Keratinocyte (primary cell): ENCODE results near the gene CNTRL. TPM values are rescaled to one million over a fixed set of nuclear protein-coding genes. Genes with fewer than 3 reads are reported as not detected.

Experiments used
- DNase-seq: peaks from one replicate; pipeline ENCODE4 v3.0.0-alpha.2; 2011; ENCODE audit warnings: low read depth, missing footprints, low spot score
- FAIRE-seq: peaks from 2 replicates; lab custom pipeline; 2011; peaks lifted over from hg19 to GRCh38; lab: Jason Lieb, UNC
- H2AFZ ChIP-seq: 2 replicates; pipeline ENCODE4 v1.6.0; 2012; ENCODE audit warnings: low read length, control low read depth, inconsistent platforms; ENCODE audit not compliant: control insufficient read depth
- H3K27ac ChIP-seq: 2 replicates; pipeline ENCODE4 v1.5.1; 2011; ENCODE audit warnings: low read length; ENCODE audit not compliant: control insufficient read depth, insufficient read depth
- H3K27me3 ChIP-seq: 3 replicates; pipeline ENCODE4 v1.6.0; 2011; ENCODE audit warnings: low read length; ENCODE audit not compliant: control insufficient read depth, insufficient read depth; ENCODE audit errors: extremely low read depth
- H3K36me3 ChIP-seq, 2 experiments: 2 replicates in 1 of 2; 3 replicates in 1 of 2; pipeline ENCODE4 v1.5.1; 2011; ENCODE audit warnings: low read length in 2 of 2, mild to moderate bottlenecking in 1 of 2; ENCODE audit not compliant: control insufficient read depth in 2 of 2, insufficient read depth in 2 of 2; ENCODE audit errors: extremely low read depth in 1 of 2
- H3K4me1 ChIP-seq: 3 replicates; pipeline ENCODE4 v1.5.1; 2011; ENCODE audit warnings: low read length; ENCODE audit not compliant: control insufficient read depth, insufficient read depth; ENCODE audit errors: extremely low read depth
- H3K4me2 ChIP-seq: 3 replicates; pipeline ENCODE4 v1.6.0; 2011; ENCODE audit warnings: low read depth, low read length; ENCODE audit not compliant: control insufficient read depth, insufficient read depth; ENCODE audit errors: extremely low read depth
- H3K4me3 ChIP-seq, 3 experiments: fragments of 200-600 bp in 1 of 3; sonication (generic) in 1 of 3; 2 replicates in 2 of 3; 3 replicates in 1 of 3; pipeline ENCODE4 v1.5.1; 2011 to 2016; ENCODE audit warnings: low read length in 3 of 3, mild to moderate bottlenecking in 3 of 3, control low read depth in 2 of 3, inconsistent platforms in 1 of 3, low read depth in 1 of 3, mixed read lengths in 1 of 3, mixed run types in 1 of 3, moderate library complexity in 1 of 3; ENCODE audit not compliant: control insufficient read depth in 2 of 3, insufficient read depth in 2 of 3; ENCODE audit errors: extremely low read depth in 1 of 3
- H3K79me2 ChIP-seq: 2 replicates; pipeline ENCODE4 v1.6.0; 2012; ENCODE audit warnings: low read length; ENCODE audit not compliant: control insufficient read depth, insufficient read depth
- H3K9ac ChIP-seq: 3 replicates; pipeline ENCODE4 v1.6.0; 2011; ENCODE audit warnings: low read length; ENCODE audit not compliant: control insufficient read depth, insufficient read depth; ENCODE audit errors: extremely low read depth
- H3K9me1 ChIP-seq: 3 replicates; pipeline ENCODE4 v1.6.0; 2011; ENCODE audit warnings: low read length; ENCODE audit not compliant: control insufficient read depth, insufficient read depth; ENCODE audit errors: extremely low read depth
- H3K9me3 ChIP-seq: 2 replicates; pipeline ENCODE4 v1.5.1; 2012; ENCODE audit warnings: low read depth, low read length; ENCODE audit not compliant: control insufficient read depth
- H4K20me1 ChIP-seq: 3 replicates; pipeline ENCODE4 v1.6.0; 2011; ENCODE audit warnings: low read length; ENCODE audit not compliant: control insufficient read depth, insufficient read depth; ENCODE audit errors: extremely low read depth
- EZH2 ChIP-seq: IDR thresholded peaks from one replicate; pipeline ENCODE4 v1.6.1; 2012; ENCODE audit warnings: inconsistent platforms, mild to moderate bottlenecking, low read length, moderate library complexity
- dilution Hi-C: fragments of 300-500 bp; cut with MboI; formaldehyde crosslinking; loops from one replicate; pipeline ENCODE4 v1.7.0; 2020; ENCODE audit warnings: low sequenced_read_pairs; ENCODE audit not compliant: extremely low pct_ligation_motif_present
- polyA plus RNA-seq, 5 experiments: library from polyadenylated mRNA; depleted of rRNA in 3 of 5; stranded (reverse) in 3 of 5; stranded (forward) in 1 of 5; unstranded in 1 of 5; fragments of >200 nt; gene quantifications; 1 replicate in 1 of 5; 2 replicates in 3 of 5; 3 replicates in 1 of 5; pipeline versions ENCODE4 v1.2.1 to v1.2.3, GENCODE V29; 2011 to 2012; ENCODE audit warnings: missing spikeins in 2 of 5, low read depth in 1 of 5, low replicate concordance in 1 of 5
- TF ChIP-seq, protein P1 (sequence below), 3 experiments: IDR thresholded peaks in 1 of 3; conservative IDR thresholded peaks in 1 of 3; optimal IDR thresholded peaks in 1 of 3; 2 replicates in 2 of 3; 3 replicates in 1 of 3; pipeline versions ENCODE3 to v1.5.1; 2011; ENCODE audit warnings: low read length in 3 of 3, mild to moderate bottlenecking in 3 of 3, moderate library complexity in 2 of 3, control low read depth in 1 of 3, inconsistent platforms in 1 of 3; ENCODE audit not compliant: insufficient read depth in 2 of 3; ENCODE audit errors: extremely low read depth in 1 of 3

The CNTRL gene
- polyA plus RNA-seq, 1 donor (not counting 4 experiments of a cell fraction or from before 2014, with no cell fraction given): 5.3 TPM

DNA sequence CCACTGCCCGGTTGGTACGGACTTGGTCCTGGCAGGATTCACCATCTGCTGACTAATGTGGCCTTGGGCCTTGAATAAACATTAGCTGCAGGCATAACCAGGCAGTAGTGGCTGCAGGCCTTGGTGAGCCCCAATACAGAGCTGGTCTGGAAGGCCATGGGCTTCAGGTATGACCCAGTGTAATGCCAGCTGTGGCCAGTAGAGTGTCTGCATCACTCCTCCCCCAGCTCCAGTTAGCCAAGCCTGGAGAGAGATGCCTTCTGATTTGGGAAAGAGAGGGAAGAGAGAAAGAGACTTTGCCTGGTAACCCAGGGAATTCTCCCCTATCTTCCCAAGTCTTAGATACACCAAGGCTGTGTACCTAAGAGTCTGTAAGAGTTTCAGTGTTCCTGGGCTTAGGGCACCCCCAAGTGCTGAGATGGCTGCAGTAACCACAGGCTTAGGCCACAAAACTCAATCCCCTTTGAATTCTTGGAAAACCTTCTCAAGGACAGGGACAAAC is 19.1 kb upstream of the CNTRL start:
- no peaks in the 10 kb centered on the region for H4K20me1 ChIP-seq
- H3K36me3 ChIP-seq: no peaks in the 10 kb centered on the region
- H3K9ac ChIP-seq: no peak overlapping the region
- H3K9me1 ChIP-seq: no peaks in the 10 kb centered on the region
- no peaks in the 10 kb centered on the region for H3K27me3 ChIP-seq
- H3K4me1 ChIP-seq: no peaks in the 10 kb centered on the region
- dilution Hi-C loops: no loop called here
- no peak overlapping the region for H3K4me3 ChIP-seq
- no peak overlapping the region for H3K4me2 ChIP-seq
- no peak for FAIRE-seq
- no peak for DNase-seq
- no peak for TF ChIP-seq EZH2
- TF ChIP-seq, protein P1, sequence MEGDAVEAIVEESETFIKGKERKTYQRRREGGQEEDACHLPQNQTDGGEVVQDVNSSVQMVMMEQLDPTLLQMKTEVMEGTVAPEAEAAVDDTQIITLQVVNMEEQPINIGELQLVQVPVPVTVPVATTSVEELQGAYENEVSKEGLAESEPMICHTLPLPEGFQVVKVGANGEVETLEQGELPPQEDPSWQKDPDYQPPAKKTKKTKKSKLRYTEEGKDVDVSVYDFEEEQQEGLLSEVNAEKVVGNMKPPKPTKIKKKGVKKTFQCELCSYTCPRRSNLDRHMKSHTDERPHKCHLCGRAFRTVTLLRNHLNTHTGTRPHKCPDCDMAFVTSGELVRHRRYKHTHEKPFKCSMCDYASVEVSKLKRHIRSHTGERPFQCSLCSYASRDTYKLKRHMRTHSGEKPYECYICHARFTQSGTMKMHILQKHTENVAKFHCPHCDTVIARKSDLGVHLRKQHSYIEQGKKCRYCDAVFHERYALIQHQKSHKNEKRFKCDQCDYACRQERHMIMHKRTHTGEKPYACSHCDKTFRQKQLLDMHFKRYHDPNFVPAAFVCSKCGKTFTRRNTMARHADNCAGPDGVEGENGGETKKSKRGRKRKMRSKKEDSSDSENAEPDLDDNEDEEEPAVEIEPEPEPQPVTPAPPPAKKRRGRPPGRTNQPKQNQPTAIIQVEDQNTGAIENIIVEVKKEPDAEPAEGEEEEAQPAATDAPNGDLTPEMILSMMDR (optimal IDR thresholded peaks at IDR 0.05 in 1 of 3, IDR thresholded peaks at IDR 0.05 in 1 of 3, conservative IDR thresholded peaks at IDR 0.05 in 1 of 3; ENCODE audit: extremely low read depth in 1 of 3, insufficient read depth in 2 of 3, low read length in 3 of 3): peak; percentile 62 to 78 (median 70)
- no peak overlapping the region for H3K27ac ChIP-seq
- H3K9me3 ChIP-seq: no peaks in the 10 kb centered on the region
- H3K79me2 ChIP-seq: no peaks in the 10 kb centered on the region
- no peak overlapping the region for H2AFZ ChIP-seq

DNA sequence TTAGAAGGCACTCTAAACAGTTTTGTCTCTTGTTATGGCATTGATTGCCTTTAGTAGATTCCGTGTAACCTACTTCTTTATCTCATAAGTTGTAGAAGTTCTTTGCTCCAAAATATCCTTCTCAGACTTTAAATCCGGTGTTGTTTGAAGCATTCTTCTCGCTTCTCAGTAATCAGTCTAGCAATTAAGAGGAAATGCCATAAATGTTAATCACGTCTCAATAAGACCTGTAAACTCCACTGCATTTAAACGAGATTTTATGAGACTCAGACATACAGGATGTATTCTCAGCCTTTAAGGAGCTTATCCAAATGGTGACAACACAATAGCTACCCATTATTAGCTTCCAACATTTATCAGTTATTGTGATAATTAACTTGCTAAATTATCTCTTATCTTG is 16.9 kb upstream of the CNTRL start:
- dilution Hi-C loops: no loop called here
- Histone ChIP-seq H3K4me2 (no peak overlapping the region), H4K20me1 (no peaks in the 10 kb centered on the region), H3K36me3 (no peaks in the 10 kb centered on the region), H3K4me3 (no peak overlapping the region), H3K27ac (no peak overlapping the region), H3K9me1 (no peaks in the 10 kb centered on the region), H3K27me3 (no peaks in the 10 kb centered on the region), H3K9ac (no peak overlapping the region), H3K9me3 (no peaks in the 10 kb centered on the region), H3K4me1 (no peaks in the 10 kb centered on the region), H3K79me2 (no peaks in the 10 kb centered on the region), H2AFZ (no peak overlapping the region)
- no peak for FAIRE-seq
- TF ChIP-seq, protein P1 (optimal IDR thresholded peaks at IDR 0.05 in 1 of 3, IDR thresholded peaks at IDR 0.05 in 1 of 3, conservative IDR thresholded peaks at IDR 0.05 in 1 of 3; ENCODE audit: extremely low read depth in 1 of 3, insufficient read depth in 2 of 3, low read length in 3 of 3): no peak
- no peak for TF ChIP-seq EZH2
- DNase-seq: no peak
